A549 (cell line): ENCODE measurements around the gene TRIM17.

Experiments
- CHD4 ChIP-seq: fragments of 200-600 bp; sonication (generic); IDR thresholded peaks from 2 replicates; pipeline ENCODE4 v1.6.1; 2016; ENCODE audit warnings: antibody characterized with exemption, mild to moderate bottlenecking, borderline replicate concordance
- CTCF ChIP-seq: fragments of >200 bp; sonication (Bioruptor Twin); formaldehyde crosslinking; IDR thresholded peaks from 3 replicates; pipeline ENCODE4 v1.5.1; 2016
- NFE2L2 ChIP-seq: fragments of 150-350 bp; conservative IDR thresholded peaks from 2 replicates; pipeline ENCODE4 v1.6.1; 2014; ENCODE audit warnings: low read length

- TF ChIP-seq NFE2L2 (no peak), CTCF (no peak), CHD4 (no peak)
Measured at GRCh38 chr1:228385232-228385631, 31.4 kb downstream of the TRIM17 start.
